ENCODE results near the gene PTPN5.

PTPN5 gene

GRCh38 chr11:18776324-18776723, 15.3 kb downstream of the PTPN5 start:
- no peak overlapping the region for H3K4me3 Mint-ChIP-seq
- H3K9me3 Mint-ChIP-seq = no peaks in the 10 kb centered on the region
- H3K36me3 Mint-ChIP-seq (ENCODE audit: low read depth) = no peaks in the 10 kb centered on the region

DNA sequence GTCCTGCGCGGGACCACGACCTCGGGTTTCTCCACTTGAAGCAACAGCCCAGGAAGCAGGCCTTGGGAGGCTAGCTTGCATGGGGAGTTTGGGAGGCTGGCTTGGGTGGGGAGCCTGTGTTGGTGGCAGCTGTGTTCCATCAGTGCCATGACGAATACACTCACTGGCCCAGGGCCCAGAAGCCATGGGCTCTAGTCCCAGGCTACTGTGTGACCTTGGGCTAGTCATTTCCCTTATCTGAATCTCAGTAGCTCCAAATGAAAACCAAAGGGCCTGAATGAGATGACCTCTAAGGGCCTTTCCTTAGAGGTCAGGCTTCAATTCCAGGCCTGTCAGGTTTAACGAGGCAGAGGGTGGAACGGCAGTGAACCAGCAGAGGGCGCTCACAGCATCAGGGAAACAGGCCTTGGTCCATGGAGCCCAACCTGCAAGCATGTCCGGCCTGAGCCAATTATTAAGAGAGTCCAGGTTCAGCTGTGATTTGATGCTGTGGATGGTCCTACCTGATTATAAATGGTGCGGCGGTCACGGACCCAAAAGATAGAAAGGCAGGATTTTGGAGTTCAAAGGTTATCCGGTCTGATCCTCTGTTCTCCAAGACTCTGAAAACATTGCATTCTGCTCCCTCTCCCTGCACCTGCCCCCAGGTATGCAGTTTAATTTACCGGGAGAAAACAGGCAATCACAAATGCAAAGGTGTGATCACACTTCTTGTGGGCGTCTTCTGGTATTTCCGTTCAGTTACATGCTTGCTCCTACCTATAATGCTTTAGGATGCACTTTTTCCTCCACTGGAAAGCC, 15.9 kb downstream of the PTPN5 start:
- Mint-ChIP-seq H3K4me1 (peaks cover 9% of the 10 kb centered on the region), H3K27me3 (ENCODE audit: low read depth) (peaks cover 17% of the 10 kb centered on the region), H3K4me3 (no peak overlapping the region), H3K9me3 (no peaks in the 10 kb centered on the region), H3K27ac (no peak overlapping the region), H3K36me3 (ENCODE audit: low read depth) (no peaks in the 10 kb centered on the region)
- TF ChIP-seq, protein P1, sequence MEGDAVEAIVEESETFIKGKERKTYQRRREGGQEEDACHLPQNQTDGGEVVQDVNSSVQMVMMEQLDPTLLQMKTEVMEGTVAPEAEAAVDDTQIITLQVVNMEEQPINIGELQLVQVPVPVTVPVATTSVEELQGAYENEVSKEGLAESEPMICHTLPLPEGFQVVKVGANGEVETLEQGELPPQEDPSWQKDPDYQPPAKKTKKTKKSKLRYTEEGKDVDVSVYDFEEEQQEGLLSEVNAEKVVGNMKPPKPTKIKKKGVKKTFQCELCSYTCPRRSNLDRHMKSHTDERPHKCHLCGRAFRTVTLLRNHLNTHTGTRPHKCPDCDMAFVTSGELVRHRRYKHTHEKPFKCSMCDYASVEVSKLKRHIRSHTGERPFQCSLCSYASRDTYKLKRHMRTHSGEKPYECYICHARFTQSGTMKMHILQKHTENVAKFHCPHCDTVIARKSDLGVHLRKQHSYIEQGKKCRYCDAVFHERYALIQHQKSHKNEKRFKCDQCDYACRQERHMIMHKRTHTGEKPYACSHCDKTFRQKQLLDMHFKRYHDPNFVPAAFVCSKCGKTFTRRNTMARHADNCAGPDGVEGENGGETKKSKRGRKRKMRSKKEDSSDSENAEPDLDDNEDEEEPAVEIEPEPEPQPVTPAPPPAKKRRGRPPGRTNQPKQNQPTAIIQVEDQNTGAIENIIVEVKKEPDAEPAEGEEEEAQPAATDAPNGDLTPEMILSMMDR (IDR thresholded peaks at IDR 0.05; ENCODE audit: unreplicated experiment in 3 of 3) = peak; percentile 37 to 69 (median 52)

More at GRCh38 chr11:18776324-18776723, 15.3 kb downstream of the PTPN5 start:
- TF ChIP-seq, protein P1 (IDR thresholded peaks at IDR 0.05; ENCODE audit: unreplicated experiment in 3 of 3) = no peak
- peaks cover 9% of the 10 kb centered on the region for H3K4me1 Mint-ChIP-seq
- H3K27ac Mint-ChIP-seq = no peak overlapping the region
- H3K27me3 Mint-ChIP-seq (ENCODE audit: low read depth) = peaks cover 15% of the 10 kb centered on the region

DNA sequence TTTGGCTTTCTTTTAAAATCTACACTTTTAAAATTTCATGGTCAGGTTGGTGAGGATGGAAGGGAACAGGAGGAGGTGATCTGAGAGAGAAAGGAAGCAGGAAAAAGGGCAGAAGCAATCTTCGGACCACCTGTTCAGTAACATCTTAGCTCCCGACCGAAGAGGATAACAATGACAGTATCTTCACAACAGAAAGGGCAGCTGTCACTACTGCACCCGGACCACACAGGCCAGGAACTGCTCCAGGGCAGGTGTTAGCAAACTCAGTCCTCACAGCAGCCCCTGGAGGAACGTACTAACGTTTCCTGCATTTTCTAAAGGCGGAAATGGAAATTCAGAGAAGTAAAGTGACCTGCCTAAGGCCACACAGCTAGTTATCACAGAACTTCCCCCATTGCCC, 16.8 kb downstream of the PTPN5 start:
- Mint-ChIP-seq H3K27ac (no peak overlapping the region), H3K9me3 (no peaks in the 10 kb centered on the region), H3K36me3 (ENCODE audit: low read depth) (no peaks in the 10 kb centered on the region), H3K27me3 (ENCODE audit: low read depth) (peaks cover 17% of the 10 kb centered on the region), H3K4me1 (peaks cover 9% of the 10 kb centered on the region), H3K4me3 (no peak overlapping the region)
- TF ChIP-seq, protein P1 (IDR thresholded peaks at IDR 0.05; ENCODE audit: unreplicated experiment in 3 of 3) = no peak

DNA sequence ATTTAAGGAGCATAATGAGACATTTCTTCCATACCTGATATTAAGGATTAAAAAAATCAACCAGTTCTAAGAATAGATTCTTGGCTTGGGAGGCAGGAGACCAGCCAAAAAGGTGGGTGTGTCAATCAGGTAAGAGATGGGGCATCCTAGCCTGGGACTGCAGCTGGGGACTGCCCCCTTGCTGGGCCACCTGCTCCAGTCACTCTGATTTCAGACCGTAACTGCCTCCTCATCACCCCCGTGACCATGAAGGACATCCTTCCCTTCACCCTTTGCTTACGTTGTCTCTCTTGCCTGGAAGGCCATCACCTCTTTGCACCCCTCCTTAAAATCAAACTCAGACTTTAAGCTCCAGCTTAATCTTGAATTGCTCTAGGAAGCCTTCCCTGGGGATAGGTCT, 17.9 kb downstream of the PTPN5 start:
- Mint-ChIP-seq H3K9me3 (no peaks in the 10 kb centered on the region), H3K36me3 (ENCODE audit: low read depth) (no peaks in the 10 kb centered on the region), H3K4me3 (no peak overlapping the region), H3K27me3 (ENCODE audit: low read depth) (peaks cover 20% of the 10 kb centered on the region), H3K4me1 (peaks cover 9% of the 10 kb centered on the region), H3K27ac (no peak overlapping the region)
- TF ChIP-seq, protein P1 (IDR thresholded peaks at IDR 0.05; ENCODE audit: unreplicated experiment in 3 of 3) = no peak

- Mint-ChIP-seq H3K36me3 (ENCODE audit: low read depth) (no peaks in the 10 kb centered on the region), H3K27me3 (ENCODE audit: low read depth) (peaks cover 20% of the 10 kb centered on the region), H3K4me1 (peaks cover 9% of the 10 kb centered on the region), H3K4me3 (no peak overlapping the region), H3K27ac (no peak overlapping the region), H3K9me3 (no peaks in the 10 kb centered on the region)
- TF ChIP-seq, protein P1 (IDR thresholded peaks at IDR 0.05; ENCODE audit: unreplicated experiment in 3 of 3) = no peak
Measured at GRCh38 chr11:18773104-18773503, 18.5 kb downstream of the PTPN5 start.

GRCh38 chr11:18772211-18772610, 19.4 kb downstream of the PTPN5 start:
- TF ChIP-seq, protein P1 (IDR thresholded peaks at IDR 0.05; ENCODE audit: unreplicated experiment in 3 of 3) = no peak
- no peak overlapping the region for H3K4me3 Mint-ChIP-seq
- H3K4me1 Mint-ChIP-seq = peaks cover 9% of the 10 kb centered on the region
- H3K27ac Mint-ChIP-seq = no peak overlapping the region
- H3K36me3 Mint-ChIP-seq (ENCODE audit: low read depth) = no peaks in the 10 kb centered on the region
- peaks cover 20% of the 10 kb centered on the region for H3K27me3 Mint-ChIP-seq (ENCODE audit: low read depth)
- no peaks in the 10 kb centered on the region for H3K9me3 Mint-ChIP-seq

Measured in nephron (organoid).